ENCODE results near the gene PIPOX.

PIPOX gene, protein sequence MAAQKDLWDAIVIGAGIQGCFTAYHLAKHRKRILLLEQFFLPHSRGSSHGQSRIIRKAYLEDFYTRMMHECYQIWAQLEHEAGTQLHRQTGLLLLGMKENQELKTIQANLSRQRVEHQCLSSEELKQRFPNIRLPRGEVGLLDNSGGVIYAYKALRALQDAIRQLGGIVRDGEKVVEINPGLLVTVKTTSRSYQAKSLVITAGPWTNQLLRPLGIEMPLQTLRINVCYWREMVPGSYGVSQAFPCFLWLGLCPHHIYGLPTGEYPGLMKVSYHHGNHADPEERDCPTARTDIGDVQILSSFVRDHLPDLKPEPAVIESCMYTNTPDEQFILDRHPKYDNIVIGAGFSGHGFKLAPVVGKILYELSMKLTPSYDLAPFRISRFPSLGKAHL

DNA sequence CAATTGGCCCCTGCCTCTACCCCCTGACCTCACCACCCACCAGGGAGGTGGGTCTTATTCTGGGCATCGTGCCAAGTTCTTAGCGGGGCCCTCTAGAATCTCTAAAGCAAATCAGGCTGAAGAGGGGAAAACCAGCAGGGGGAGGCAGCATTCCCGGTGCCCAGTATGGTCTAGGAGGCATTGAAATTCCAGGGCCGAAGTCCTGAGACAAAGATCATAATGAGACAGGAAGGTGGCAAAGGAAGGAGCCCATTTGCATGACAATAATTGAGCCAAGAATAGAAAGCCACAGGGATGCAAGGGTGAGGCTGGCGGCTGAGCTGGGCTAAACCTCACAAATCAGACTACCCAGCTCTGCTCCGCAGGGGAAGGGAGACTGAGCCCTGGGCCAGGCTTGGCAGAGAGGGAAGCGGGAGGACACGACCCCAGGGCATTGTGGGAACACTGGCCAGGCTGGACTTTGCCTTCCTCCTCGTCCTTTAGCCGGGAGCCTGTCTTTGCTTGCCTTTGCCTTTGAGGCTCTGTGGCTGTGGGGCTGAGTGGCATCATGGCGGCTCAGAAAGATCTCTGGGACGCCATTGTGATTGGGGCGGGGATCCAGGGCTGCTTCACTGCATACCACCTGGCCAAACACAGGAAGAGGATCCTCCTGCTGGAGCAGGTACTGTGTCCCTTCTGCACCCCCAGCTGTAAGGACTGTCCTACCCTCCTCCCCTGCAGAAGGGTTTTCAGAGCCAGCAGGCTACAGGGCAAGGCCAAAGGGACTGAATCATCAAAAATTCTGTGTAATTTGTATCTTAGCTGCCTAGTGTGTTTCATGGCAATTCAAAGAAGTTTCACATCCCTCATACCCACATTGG, at the start of gene PIPOX:
Gene PIPOX (plus strand): TSS at position 463 of the 860 bp plus-strand sequence. CDS start 85 bp downstream, at position 548.
- H3K4me3 Mint-ChIP-seq: no peak within 1 kb of the TSS
- H3K4me1 Mint-ChIP-seq: peaks cover 7% of the 10 kb centered on the region
- no peak for DNase-seq (ENCODE audit: low spot score in 2 of 2)
- H3K9me3 Mint-ChIP-seq: no peaks in the 10 kb centered on the region
- no peak for ATAC-seq (replicated peaks; ENCODE audit: extremely low read depth, poor library complexity, severe bottlenecking)
- H3K27me3 Mint-ChIP-seq: peaks cover 56% of the 10 kb centered on the region
- H3K27ac Mint-ChIP-seq (ENCODE audit: low read depth): no peak within 1 kb of the TSS
- H3K36me3 Mint-ChIP-seq (ENCODE audit: insufficient read depth): peaks cover 2% of the 10 kb centered on the region

DNA sequence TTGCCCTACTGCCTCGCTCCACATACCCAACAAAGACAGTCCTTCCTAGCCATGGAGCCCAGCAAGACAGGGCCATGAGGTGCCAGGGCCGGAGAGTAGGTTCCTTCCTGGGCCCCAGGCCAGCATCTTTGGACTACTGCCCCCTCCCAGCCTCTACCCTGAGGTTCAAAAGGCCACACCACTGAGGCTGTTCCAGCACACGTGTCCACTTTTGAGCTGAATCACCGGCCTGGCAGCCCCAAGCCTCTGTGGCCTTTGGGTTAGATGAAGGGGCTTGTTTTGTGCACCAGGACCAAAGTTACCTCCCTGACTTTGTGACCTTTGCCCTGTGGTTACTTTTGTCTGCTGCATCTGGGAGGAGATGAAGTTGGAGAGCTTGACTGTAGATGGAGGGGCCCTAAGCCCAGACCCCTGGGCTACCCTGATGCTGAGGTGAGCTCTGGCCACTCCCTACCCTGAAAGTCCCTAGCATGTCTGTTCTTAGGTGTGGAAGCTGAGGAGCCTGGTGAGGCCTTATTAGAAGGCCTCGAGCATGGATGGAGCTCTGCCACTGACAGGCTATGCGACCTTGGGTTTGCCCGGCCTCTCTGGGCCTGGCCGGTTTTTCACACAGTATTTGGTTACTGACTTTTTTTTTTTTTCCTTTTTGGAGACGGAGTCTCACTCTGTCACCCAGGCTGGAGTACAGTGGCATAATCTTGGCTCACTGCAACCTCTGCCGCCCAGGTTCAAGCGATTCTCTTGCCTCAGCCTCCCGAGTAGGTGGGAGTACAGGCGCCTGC, 49.1 kb upstream of the PIPOX start:
- Mint-ChIP-seq H3K4me3 (no peak overlapping the region), H3K27me3 (peaks cover 35% of the 10 kb centered on the region), H3K27ac (ENCODE audit: low read depth) (no peak overlapping the region), H3K9me3 (no peaks in the 10 kb centered on the region), H3K4me1 (no peaks in the 10 kb centered on the region), H3K36me3 (ENCODE audit: insufficient read depth) (no peaks in the 10 kb centered on the region)
- no peak for DNase-seq (ENCODE audit: low spot score in 2 of 2)
- no peak for ATAC-seq (replicated peaks; ENCODE audit: extremely low read depth, poor library complexity, severe bottlenecking)

DNA sequence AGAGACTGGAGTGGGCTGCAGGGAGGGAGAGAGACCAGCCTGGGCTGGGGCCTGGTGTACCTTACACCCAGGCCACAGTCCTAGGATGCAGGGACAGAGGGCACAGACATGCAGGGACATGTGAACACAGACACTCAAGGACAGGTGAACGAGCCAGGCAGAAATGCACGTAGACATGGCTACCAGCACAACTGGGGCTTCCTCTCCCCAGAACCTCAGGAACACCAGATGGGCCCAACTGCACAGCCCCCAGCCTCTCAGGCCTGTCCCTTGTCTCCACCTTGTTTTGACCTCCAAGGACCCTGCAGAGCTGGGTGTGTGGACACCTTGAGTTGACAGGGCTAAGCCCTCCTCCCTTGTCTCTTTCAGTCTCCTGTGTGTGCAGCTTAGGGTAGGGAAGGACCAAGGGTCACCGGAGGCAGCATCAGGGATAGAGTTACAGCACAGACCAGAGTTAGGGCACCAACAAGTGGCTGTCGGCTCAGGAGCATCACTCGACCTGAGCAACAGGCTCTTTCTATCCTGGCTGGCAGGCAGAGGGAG, 46.3 kb upstream of the PIPOX start:
- no peak overlapping the region for H3K27ac Mint-ChIP-seq (ENCODE audit: low read depth)
- no peaks in the 10 kb centered on the region for H3K36me3 Mint-ChIP-seq (ENCODE audit: insufficient read depth)
- no peak for ATAC-seq (replicated peaks; ENCODE audit: extremely low read depth, poor library complexity, severe bottlenecking)
- no peaks in the 10 kb centered on the region for H3K9me3 Mint-ChIP-seq
- no peak for DNase-seq (ENCODE audit: low spot score in 2 of 2)
- no peaks in the 10 kb centered on the region for H3K4me1 Mint-ChIP-seq
- H3K4me3 Mint-ChIP-seq: no peak overlapping the region
- peaks cover 35% of the 10 kb centered on the region for H3K27me3 Mint-ChIP-seq

DNA sequence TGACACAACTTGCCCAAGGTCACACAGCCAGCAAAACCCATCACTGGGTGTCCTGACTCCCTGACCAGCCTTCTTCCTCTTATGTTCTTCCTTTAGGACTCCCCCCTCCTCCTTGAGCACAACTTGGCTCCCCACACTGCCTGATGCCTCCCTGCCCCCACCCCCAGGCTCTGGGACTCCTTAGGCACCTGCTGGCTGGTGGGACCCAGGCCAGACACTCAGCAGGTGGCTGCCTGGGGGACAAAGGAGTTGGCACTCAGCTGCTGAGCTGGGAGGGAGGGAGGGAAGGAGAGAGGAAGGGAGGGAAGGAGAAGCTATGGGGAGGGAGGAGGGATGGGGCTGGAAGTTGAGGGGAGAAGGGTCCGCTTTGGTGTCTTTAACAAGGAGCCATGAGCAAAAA, 45.1 kb upstream of the PIPOX start:
- Mint-ChIP-seq H3K4me3 (no peak overlapping the region), H3K27me3 (peaks cover 40% of the 10 kb centered on the region), H3K27ac (ENCODE audit: low read depth) (no peak overlapping the region), H3K9me3 (no peaks in the 10 kb centered on the region), H3K4me1 (no peaks in the 10 kb centered on the region), H3K36me3 (ENCODE audit: insufficient read depth) (no peaks in the 10 kb centered on the region)
- no peak for ATAC-seq (replicated peaks; ENCODE audit: extremely low read depth, poor library complexity, severe bottlenecking)
- no peak for DNase-seq (ENCODE audit: low spot score in 2 of 2)

DNA sequence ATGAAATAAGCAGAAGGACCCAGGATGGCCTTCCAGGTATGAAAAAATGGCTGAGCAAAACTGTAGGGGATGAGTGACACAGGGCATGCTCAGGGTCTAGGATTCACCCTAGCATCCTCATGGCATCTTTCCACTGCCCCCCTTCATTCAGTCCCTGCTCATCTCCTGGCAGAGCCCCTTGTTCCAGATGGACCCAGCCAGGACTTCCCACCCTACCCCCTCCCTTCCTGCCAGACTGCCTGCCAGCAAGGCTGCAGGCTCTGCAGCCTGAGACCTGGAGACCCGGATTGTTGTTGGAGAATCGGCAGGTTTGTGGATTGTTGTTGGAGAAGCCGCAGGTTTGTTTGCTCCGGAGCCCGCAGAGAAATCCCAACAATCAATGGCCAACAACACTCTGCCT, 43.7 kb upstream of the PIPOX start:
- peaks cover 54% of the 10 kb centered on the region for H3K27me3 Mint-ChIP-seq
- DNase-seq (ENCODE audit: low spot score in 2 of 2) (no peak), ATAC-seq (replicated peaks; ENCODE audit: extremely low read depth, poor library complexity, severe bottlenecking) (no peak)
- no peaks in the 10 kb centered on the region for H3K4me1 Mint-ChIP-seq
- H3K9me3 Mint-ChIP-seq: no peaks in the 10 kb centered on the region
- H3K4me3 Mint-ChIP-seq: no peak overlapping the region
- no peaks in the 10 kb centered on the region for H3K36me3 Mint-ChIP-seq (ENCODE audit: insufficient read depth)
- H3K27ac Mint-ChIP-seq (ENCODE audit: low read depth): no peak overlapping the region

DNA sequence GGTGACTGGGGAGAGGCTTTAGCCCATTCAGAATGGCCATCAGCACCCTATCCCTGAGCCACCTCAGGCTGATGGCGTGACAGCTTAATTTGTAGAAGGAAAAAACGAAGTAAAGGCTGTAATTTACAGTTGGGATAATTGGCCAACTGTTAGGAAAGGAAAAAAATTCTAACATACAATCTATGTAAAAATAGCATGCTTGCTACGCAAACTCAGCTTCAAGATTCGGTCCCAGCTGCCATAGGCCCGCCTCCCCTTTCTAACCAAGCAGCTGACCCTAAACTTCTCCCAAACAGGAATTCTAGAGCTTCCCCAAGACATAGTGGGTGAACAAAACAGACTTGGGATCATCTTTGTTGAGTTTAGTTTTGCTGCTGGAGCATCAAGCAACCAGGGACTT, 42.0 kb upstream of the PIPOX start:
- H3K9me3 Mint-ChIP-seq: no peaks in the 10 kb centered on the region
- DNase-seq (ENCODE audit: low spot score in 2 of 2) (no peak), ATAC-seq (replicated peaks; ENCODE audit: extremely low read depth, poor library complexity, severe bottlenecking) (no peak)
- peaks cover 1% of the 10 kb centered on the region for H3K36me3 Mint-ChIP-seq (ENCODE audit: insufficient read depth)
- H3K4me3 Mint-ChIP-seq: no peak overlapping the region
- H3K27me3 Mint-ChIP-seq: peaks cover 56% of the 10 kb centered on the region
- no peaks in the 10 kb centered on the region for H3K4me1 Mint-ChIP-seq
- no peak overlapping the region for H3K27ac Mint-ChIP-seq (ENCODE audit: low read depth)

DNA sequence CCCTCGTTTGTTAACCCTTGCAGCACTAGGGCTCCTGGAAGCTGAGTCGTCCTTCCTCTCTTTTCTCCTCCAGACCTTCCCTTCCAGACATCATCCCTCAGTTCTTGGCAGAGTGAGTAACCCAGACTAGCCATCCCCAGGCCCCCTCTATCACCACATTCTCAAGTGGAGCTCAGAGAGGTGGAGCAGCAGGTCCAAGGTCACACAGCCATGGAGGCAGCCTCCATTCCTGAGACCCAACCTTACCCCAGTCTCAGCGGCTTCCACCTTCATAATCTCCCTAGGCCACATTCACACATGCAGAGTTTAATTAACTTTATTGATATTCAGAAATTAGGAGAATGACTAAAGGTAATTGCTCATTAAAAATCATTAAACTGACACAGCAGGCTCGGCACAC, 40.1 kb upstream of the PIPOX start:
- ATAC-seq (replicated peaks; ENCODE audit: extremely low read depth, poor library complexity, severe bottlenecking) (no peak), DNase-seq (ENCODE audit: low spot score in 2 of 2) (no peak)
- Mint-ChIP-seq H3K9me3 (no peaks in the 10 kb centered on the region), H3K4me3 (no peak overlapping the region), H3K4me1 (no peaks in the 10 kb centered on the region), H3K36me3 (ENCODE audit: insufficient read depth) (peaks cover 1% of the 10 kb centered on the region), H3K27me3 (peaks cover 58% of the 10 kb centered on the region), H3K27ac (ENCODE audit: low read depth) (no peak overlapping the region)

DNA sequence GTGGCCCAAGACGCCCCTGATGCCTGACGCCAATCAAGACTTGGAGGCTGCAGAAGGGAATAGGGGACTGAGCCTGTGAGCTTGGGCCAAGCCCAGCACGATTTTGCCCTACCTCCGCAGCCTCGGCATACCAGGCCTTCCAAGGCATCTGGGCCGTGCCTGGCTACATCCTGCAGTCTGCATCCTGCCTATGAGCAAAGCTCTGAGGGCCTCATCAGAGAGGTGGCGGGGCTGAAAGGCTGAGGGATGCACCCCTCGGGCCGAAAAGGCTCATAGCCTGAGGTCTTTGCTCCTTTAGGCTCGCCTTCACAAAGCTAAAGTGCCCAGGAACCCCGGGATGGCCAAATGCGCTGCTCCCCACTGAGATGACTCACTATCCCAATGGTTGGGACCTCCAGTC, 39.7 kb upstream of the PIPOX start:
- peaks cover 1% of the 10 kb centered on the region for H3K36me3 Mint-ChIP-seq (ENCODE audit: insufficient read depth)
- ATAC-seq (replicated peaks; ENCODE audit: extremely low read depth, poor library complexity, severe bottlenecking) (no peak), DNase-seq (ENCODE audit: low spot score in 2 of 2) (no peak)
- H3K27ac Mint-ChIP-seq (ENCODE audit: low read depth): no peak overlapping the region
- H3K4me3 Mint-ChIP-seq: no peak overlapping the region
- H3K4me1 Mint-ChIP-seq: no peaks in the 10 kb centered on the region
- peaks cover 58% of the 10 kb centered on the region for H3K27me3 Mint-ChIP-seq
- H3K9me3 Mint-ChIP-seq: no peaks in the 10 kb centered on the region

DNA sequence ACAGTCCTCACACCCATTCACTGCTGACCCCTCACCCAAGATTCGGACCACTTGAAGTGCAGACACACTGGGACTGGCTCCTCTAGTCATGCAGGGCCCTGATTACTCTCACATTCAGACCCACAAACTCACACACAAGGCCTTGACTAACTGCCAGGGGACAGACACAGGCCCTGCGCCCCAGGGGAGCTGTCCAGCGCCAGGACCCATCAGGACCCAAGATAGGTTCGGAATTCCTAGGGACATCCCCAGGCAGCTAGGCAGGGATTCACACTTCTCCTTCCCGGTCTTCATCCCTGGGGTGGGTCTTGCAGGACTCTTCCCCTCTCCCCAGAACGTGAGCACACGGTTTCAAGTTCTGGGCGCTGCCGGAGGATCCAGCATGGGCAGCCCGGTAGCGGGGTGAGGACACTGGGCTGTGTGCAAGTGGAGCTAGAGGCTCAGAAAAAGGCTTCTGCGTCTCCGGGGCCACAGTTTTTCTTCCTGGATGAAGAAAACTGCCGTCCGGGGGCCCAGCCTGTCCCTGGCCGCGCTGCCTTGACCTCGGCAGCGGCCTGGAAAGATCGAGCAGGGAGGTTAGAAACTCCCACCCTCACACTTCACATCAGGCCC, 38.8 kb upstream of the PIPOX start:
- DNase-seq (ENCODE audit: low spot score in 2 of 2) (no peak), ATAC-seq (replicated peaks; ENCODE audit: extremely low read depth, poor library complexity, severe bottlenecking) (no peak)
- H3K36me3 Mint-ChIP-seq (ENCODE audit: insufficient read depth): peaks cover 1% of the 10 kb centered on the region
- H3K4me1 Mint-ChIP-seq: no peaks in the 10 kb centered on the region
- no peak overlapping the region for H3K4me3 Mint-ChIP-seq
- no peaks in the 10 kb centered on the region for H3K9me3 Mint-ChIP-seq
- peaks cover 63% of the 10 kb centered on the region for H3K27me3 Mint-ChIP-seq
- H3K27ac Mint-ChIP-seq (ENCODE audit: low read depth): no peak overlapping the region

DNA sequence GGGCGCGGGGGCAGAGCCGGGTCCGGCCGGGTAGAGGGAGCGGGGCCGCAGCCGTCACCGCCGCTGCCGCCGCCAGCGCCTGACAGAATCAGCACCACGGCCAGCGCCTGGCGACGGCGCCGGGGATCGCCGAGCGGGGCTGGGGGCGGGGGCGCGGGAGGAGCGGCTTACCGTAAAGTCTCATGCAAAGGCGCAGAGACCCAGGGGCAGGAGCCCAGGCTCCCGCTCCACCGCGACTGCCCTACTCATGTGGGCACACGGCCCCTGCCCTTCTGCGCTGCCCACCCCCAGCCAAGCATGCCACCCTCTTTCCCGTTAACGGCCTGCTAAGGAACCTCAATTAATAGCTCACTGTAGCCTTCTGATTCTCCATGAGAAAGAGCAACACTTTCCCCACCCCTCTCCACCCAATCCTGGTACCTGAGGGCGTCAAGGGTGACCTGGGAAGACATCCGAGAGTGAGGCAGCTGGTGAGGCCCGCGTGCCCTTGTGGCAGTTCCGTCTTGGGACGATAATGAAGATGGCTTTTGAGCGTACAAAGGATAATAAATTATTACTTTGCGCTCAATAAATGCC, 36.9 kb upstream of the PIPOX start, which contains the start of gene SEZ6:
Gene SEZ6 (minus strand): TSS at position 98 of the 576 bp plus-strand sequence. CDS start 164 bp downstream, outside the sequence.
- peak; percentile 54 for ATAC-seq (replicated peaks; ENCODE audit: extremely low read depth, poor library complexity, severe bottlenecking)
- H3K27me3 Mint-ChIP-seq: peaks cover 81% of the 10 kb centered on the region

DNA sequence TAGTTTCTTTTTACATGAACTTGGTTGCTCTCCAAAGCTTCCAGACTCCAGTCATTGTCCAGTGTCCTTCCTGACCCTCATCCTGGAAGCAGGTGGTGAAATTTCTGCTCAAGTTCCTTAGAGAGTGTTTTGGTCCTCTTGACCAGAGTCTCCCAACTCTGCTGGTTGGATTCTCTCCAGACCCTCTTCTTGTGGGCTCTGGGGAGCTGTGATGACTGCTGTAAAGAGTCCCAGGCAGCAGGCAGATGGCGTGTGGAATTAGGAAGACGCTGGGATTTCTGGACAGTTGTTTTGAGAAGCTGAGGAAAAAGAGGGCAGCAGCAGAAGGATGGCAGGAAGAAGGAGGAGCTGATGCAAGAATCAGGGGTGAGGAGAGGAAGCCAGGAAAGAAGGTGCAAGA, 35.5 kb upstream of the PIPOX start:
- H3K4me1 Mint-ChIP-seq: no peaks in the 10 kb centered on the region
- ATAC-seq (replicated peaks; ENCODE audit: extremely low read depth, poor library complexity, severe bottlenecking) (no peak), DNase-seq (ENCODE audit: low spot score in 2 of 2) (no peak)
- peaks cover 80% of the 10 kb centered on the region for H3K27me3 Mint-ChIP-seq
- no peak overlapping the region for H3K27ac Mint-ChIP-seq (ENCODE audit: low read depth)
- peaks cover 1% of the 10 kb centered on the region for H3K36me3 Mint-ChIP-seq (ENCODE audit: insufficient read depth)
- H3K4me3 Mint-ChIP-seq: no peak overlapping the region
- no peaks in the 10 kb centered on the region for H3K9me3 Mint-ChIP-seq

More for the DNA sequence above, 36.9 kb upstream of the PIPOX start, which contains the start of gene SEZ6:
- H3K4me1 Mint-ChIP-seq: no peaks in the 10 kb centered on the region
- peaks cover 1% of the 10 kb centered on the region for H3K36me3 Mint-ChIP-seq (ENCODE audit: insufficient read depth)
- no peak within 1 kb of the TSS for H3K4me3 Mint-ChIP-seq
- DNase-seq (ENCODE audit: low spot score in 2 of 2): peak; percentile 20 to 40
- H3K27ac Mint-ChIP-seq (ENCODE audit: low read depth): no peak within 1 kb of the TSS
- no peaks in the 10 kb centered on the region for H3K9me3 Mint-ChIP-seq

All from central memory CD8-positive, alpha-beta T cell (primary cell).